NCI-H82 treated with DMSO at 0.1 percent for 48 hours (cell line): ENCODE results near the gene CFB.
A peak's percentile ranks its signal among the peaks of the same experiment; 100 is the strongest.

Experiments
- DNase-seq: peaks from one replicate; lab custom pipeline; 2025; ENCODE audit not compliant: unreplicated experiment; lab: John Stamatoyannopoulos, UW

CFB gene

DNA sequence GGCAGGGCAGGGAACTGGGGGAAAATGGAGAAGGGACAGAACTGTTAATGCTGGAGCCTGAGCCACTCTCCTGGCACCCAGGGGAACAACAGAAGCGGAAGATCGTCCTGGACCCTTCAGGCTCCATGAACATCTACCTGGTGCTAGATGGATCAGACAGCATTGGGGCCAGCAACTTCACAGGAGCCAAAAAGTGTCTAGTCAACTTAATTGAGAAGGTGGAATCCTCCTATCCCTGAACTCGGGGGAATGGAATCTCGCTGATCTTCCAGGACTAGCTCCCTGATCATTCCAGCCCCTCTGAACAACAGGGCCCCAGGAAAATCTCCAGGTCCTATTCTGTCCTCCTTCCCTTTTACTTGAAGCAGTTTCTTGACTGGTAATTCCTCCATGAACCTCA, 2.0 kb downstream of the CFB start:
- DNase-seq, result no peak

DNA sequence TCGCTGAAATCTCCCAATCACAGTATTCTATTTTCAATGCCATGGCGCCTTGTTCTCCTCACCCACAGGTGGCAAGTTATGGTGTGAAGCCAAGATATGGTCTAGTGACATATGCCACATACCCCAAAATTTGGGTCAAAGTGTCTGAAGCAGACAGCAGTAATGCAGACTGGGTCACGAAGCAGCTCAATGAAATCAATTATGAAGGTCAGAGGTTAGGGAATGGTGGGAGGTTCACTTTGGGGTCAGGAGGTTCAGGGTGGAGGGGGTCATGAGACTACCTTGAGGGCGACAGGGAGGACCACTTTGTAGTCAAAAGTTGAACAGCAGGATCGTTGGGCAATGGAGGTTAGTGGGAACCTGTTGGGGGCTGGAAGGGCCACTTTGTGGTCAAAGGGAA, 2.4 kb downstream of the CFB start:
- no peak for DNase-seq

DNA sequence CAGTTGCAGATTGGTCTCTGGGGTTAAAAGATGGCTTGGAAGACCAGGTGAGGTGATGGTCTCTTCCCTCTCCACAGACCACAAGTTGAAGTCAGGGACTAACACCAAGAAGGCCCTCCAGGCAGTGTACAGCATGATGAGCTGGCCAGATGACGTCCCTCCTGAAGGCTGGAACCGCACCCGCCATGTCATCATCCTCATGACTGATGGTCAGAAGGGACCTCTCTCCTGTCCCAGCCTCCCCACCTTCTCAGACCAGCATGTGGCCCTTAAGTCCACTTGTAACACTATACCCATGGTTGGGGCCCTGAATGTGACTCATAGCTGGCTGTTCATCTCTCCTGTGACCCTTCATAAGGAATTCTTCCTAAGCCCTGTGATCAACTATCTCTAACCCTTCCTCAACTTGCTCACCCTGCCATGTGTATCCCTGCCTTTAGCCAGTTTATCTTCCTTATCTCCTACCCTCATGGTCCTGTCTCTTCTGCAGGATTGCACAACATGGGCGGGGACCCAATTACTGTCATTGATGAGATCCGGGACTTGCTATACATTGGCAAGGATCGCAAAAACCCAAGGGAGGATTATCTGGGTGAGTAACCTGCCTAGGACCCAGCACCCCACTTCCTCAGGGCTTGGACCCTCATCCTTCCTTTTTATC, 3.0 kb downstream of the CFB start:
- no peak for DNase-seq

DNA sequence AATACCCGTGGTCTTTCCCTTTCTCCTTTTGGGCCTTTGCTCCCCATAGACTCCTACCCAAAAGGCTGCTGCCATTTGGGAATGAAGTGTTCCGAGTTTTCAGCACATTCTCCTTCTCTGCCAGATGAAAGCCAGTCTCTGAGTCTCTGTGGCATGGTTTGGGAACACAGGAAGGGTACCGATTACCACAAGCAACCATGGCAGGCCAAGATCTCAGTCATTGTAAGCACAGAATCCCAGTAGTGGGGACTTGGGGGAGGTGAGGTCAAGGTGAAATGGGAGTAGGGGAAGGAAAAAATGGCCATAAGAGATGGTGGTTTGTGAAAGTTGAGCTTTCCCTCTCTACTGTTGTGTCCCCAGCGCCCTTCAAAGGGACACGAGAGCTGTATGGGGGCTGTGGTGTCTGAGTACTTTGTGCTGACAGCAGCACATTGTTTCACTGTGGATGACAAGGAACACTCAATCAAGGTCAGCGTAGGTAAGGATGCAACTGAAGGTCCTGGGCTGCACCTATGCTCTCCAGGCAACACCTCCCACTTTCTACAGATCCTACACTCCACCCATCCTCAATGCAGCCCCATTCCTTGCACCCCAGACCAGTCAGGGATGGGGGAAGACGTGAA, 4.1 kb downstream of the CFB start:
- DNase-seq, result no peak

DNA sequence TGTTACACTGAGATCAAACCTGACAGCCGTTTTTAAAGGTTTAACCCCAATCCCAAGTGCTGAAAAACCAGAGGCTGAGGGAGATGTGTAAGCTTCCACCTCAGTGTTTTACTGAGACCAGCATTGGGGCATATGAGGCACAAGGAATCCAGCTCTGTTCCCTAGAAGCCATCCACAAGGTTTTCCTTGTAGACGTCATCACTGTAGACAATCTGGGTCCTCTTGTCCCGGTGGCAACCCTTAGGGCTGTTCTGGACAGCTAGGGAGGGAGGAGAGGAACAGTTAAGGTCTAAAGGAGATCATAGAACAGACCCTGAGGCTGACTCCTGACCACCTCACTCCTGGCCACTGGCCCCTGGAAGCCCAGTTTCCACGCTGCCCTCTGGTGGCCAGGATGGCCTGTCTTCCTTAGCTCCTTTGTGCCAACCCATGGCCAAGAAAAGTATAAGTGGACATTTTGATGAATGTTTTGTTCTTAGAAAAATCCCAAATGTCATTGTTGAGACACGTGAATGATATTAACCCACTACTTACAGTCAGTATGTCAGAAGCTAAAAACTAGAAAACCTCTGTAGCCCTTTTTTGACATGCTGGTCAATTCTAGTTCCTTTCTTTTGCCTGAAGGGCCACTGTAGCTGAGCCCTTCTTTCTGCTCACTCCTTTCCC, 6.4 kb downstream of the CFB start:
- DNase-seq, result peak; percentile 20

DNA sequence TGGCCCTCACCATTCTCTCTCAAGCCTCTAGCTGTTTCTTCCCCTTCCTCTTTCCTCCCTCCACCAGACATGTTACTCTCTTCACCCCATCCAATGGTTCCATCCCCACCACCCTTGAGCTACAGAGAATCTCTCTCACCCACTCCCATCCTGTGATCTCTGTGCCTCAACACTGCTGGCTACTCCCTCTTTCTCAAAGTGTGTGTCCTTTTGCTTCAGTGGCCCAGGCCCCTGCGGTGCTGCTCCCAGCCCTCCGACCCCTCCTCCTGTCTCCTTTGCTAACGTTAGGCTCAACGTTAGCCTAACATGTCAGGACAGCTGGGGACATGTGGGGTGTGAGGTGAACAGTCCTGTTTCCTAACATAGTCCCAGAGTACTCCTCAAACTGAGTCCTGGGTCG, 7.0 kb downstream of the CFB start:
- no peak for DNase-seq

DNA sequence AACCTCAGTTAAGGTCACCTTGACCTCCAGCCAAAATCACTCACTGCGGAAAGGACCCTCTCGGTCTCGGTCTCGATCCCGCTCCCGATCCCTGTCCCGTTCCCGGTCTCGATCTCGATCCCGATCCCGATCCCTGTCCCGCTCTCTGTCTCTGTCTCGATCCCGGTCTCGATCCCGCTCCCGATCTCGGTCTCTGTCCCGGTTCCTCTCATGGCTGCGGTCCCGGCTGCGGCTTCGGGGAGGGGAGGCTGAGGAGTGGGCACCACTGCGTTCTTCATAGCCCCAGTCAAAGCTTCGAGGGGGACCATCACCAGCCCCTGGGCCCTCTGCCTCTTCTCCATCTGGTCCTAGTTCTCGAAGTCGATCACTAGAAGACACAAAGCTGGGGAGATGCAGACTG, 8.6 kb downstream of the CFB start:
- DNase-seq, result no peak

DNA sequence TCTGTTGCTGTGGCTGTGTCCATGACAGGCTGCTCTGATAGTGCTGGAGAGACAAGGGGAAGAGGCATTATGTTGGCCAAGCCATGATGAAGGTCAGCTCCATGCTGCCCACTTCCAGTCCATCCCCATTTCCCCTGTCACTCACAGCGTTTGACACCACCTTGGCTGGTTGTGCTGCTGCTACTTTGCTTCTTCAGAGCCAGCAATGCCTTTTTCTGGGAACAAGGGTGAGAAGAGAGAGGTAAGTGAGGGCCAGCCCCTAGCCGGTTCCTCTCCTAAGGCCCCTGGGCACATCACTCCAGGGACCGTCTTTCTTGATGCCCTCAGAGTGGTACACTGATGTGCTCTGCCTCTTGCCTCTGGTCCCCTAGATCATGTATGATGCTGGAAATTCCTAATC, 10.9 kb downstream of the CFB start:
- DNase-seq, result no peak

DNA sequence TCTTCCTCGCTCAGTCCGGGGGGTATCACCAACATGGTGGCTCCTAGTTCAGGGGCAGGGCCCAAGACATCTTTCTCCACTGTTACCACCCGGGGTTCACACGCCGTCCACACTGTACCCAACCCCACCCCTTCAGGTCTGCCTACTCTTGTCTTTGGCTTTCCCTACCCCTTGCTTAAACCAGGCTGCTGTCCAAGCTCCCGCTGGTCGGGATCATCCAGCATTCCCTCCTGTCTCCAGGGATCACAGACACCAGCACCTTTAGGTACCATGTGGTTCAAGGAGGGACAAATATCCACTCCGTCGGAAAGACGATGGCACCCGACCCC, 12.5 kb downstream of the CFB start:
- DNase-seq, result no peak

DNA sequence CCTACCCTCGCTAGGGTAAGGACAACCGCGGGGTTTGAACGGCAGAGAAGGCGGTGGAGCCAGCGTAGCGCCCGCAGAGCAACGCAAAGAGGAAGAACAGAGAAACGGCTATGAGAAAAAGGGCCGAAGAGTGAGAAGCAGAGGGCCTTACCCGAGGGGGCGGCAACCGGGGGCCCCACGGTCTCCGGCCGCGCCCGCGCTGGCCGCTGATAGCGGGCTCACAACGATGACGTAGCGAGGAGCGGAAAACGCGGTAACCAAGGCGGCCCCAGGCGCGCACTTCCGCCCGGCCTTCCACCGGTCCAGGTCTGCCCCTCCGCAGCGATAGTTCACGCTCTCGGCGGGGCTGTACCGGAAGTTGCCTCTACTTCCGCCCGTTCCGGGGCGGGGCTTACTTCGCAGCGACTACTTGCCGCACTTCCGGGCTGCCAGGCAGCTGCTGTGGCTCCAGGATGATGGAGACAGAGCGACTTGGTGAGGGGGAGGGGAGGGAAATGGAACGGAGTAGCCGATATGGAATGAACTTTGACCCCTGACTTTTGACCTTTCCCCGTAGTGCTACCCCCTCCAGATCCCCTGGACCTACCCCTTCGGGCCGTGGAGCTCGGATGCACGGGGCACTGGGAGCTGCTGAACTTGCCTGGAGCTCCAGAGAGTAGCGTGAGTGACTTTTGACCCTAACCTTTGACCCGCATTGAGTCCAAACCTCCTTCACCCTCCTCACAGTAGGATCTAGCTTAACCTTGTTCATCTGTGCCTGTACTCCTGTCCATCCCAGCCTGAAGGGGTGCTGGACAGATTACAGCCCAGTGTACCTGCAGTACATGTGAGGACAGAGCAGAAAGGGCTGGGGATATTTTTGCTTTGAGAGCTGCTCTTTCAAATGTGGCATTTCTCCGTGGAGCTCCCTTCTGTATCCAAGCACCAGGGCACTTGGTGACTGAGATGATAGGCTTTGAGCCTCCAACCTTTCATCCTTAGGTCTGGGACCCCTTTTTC, 13.1 kb downstream of the CFB start, which contains the start of the genes NELFE and SKIC2:
NELFE (minus strand) TSS at position 231 of the 999 bp plus-strand sequence. CDS start 525 bp downstream, outside the sequence.
SKIC2 (plus strand) TSS at position 435 of the 999 bp plus-strand sequence; CDS start at position 453, 18 bp downstream.
- DNase-seq, result peak; percentile 93

DNA sequence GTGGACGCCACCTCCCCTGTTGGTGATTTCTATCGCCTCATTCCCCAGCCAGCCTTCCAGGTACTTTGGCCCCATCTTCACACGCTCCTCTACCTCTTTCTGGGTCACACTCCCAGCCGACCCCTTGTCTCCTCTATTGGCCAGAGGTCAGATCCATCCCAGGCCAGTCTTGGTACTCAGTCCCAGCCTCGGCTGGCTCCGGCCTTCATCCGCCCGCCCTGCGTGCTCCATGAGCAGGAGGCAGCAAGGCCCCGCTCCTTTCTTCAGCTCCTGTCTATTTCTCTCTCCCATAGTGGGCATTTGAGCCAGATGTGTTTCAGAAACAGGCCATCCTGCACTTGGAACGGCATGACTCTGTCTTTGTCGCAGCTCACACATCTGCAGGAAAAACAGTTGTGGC, 15.7 kb downstream of the CFB start:
- DNase-seq, result no peak

DNA sequence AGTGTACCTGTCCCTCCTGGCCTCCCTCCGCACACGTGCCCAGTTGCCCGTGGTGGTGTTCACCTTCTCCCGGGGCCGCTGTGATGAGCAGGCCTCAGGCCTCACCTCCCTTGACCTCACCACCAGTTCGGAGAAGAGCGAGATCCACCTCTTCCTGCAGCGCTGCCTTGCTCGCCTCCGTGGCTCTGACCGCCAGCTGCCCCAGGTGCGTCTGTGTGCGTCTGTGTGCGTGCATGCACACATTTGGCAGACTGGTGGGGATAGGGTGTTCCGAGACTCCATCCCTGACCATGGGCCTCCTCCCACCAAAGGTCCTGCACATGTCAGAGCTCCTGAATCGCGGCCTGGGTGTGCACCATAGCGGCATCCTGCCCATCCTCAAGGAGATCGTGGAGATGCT, 18.0 kb downstream of the CFB start:
- DNase-seq, result no peak

DNA sequence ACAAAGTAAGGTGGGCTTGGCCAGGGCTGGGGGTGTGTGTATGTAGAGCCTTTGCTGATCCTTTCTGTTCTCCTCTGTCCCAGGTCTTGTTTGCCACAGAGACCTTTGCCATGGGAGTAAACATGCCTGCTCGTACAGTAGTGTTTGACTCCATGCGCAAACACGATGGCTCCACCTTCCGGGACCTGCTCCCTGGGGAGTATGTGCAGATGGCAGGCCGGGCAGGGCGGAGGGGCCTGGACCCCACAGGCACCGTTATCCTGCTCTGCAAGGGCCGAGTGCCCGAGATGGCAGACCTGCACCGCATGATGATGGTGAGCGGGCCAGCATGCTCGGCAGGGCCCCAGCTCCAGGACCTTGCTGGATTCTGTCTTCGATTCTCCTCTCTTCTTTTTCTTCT, 19.8 kb downstream of the CFB start:
- no peak for DNase-seq

DNA sequence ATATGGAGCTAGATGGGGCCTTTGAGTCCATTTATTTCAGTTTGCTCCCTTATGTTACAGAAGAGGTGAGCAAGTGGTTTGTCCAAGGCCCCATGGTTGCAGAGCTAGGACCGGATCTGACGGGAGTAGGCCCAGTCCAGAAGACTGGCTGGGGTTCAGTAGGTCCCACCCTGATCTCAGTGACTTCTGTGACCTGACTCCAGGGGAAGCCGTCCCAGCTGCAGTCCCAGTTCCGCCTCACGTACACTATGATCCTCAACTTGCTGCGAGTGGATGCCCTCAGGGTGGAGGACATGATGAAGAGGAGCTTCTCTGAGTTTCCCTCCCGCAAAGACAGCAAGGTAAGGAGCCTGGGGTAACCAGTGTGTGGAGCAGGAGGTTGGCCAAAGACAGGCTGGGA, 20.6 kb downstream of the CFB start:
- DNase-seq, result no peak

DNA sequence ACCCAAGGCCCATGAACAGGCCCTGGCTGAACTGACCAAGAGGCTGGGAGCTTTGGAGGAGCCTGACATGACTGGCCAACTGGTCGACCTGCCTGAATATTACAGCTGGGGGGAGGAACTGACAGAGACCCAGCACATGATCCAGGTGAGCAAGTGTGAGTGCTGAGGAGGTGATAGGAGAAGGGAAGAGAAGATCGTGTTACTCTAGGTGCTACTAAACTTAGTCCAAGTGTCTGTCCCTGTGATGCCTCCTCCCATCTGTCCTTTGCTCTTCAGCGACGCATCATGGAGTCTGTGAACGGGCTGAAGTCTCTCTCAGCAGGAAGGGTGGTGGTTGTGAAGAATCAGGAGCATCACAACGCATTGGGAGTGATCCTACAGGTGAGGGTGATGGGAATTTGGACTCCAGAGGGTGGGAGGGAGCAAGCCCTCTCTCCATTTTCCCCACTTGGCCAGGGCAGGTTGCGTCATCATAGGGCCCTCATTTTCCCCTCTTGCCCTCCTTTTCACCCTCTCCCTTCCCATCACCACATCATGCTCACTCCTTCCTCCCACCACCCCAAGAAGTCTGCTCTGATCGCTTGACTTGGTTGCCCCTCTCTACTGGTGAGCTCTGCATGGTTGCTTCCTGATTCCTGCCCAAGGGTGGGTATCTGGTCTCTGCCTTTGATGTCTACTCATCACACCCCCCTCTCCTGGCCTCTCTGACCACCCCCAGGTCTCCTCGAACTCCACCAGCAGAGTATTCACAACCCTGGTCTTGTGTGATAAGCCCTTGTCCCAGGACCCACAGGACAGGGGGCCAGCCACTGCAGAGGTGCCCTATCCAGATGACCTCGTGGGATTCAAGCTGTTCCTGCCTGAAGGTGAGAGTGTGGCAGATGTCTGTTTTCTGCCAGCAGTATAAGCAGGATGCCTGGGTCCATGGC, 21.4 kb downstream of the CFB start:
- no peak for DNase-seq

DNA sequence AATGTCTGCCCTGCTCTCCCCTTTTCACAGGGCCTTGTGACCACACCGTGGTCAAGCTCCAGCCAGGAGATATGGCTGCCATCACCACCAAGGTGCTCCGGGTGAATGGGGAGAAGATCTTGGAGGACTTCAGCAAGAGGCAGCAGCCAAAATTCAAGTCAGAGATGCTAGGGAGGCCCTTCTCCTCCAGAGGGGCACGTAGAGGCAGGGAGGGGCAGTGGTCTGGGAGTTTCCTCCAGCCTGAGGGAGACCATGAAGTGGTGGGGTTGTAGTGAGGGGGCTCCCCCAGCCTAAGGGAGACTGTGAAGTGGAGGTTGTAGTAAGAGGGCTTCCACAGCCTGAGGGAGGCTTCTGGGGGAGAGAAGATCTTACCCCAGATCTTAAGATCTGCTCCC, 22.0 kb downstream of the CFB start:
- no peak for DNase-seq

DNA sequence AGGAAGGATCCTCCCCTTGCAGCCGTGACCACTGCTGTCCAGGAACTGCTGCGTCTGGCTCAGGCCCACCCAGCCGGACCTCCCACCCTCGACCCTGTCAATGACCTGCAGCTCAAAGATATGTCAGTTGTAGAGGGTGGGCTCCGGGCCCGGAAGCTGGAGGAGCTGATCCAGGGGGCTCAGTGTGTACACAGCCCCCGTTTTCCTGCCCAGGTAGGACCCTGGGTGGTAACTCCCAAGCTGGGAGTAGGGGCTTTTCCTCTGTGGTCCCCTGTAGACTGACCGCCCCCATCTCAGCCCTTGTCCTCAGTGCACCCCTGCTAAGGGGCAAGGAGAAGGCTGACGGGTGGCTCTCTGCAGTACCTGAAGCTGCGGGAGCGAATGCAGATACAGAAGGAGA, 22.4 kb downstream of the CFB start:
- no peak for DNase-seq

DNA sequence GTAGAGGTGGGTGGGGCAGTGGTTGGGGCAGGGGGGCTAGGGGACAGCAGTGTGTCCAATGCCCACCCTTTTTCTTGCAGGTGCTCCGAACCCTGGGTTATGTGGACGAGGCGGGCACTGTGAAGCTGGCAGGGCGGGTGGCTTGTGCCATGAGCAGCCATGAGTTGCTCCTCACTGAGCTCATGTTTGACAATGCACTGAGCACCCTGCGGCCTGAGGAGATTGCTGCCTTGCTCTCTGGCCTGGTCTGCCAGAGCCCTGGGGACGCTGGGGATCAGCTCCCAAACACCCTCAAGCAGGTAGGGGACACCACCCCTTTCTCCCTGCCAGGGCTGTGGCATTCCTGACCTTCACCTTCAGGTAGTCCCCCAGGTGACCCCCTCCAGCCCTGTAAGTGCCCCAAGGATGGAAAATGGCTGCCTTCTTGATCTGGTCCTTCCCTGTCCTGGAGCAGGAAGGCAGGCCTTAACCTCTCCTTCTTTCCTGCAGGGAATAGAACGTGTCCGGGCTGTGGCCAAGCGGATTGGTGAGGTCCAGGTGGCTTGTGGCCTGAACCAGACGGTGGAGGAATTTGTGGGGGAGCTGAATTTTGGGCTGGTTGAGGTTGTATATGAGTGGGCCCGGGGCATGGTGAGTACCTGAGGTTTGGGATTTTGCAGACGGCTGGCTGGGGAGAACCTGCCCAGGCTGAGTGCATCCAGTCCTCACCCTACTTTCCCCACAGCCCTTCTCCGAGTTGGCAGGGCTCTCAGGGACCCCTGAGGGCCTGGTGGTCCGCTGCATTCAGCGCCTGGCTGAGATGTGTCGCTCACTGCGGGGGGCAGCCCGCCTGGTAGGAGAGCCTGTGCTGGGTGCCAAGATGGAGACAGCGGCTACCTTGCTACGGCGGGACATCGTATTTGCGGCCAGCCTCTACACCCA, 23.2 kb downstream of the CFB start:
- no peak for DNase-seq
